ENCODE data around the gene ARID1B. TPM values are rescaled to one million over a fixed set of nuclear protein-coding genes. Genes with fewer than 3 reads are reported as not detected.

The ARID1B gene
- total RNA-seq, 1 experiment from 2014 or later, result 63.9 TPM

DNA sequence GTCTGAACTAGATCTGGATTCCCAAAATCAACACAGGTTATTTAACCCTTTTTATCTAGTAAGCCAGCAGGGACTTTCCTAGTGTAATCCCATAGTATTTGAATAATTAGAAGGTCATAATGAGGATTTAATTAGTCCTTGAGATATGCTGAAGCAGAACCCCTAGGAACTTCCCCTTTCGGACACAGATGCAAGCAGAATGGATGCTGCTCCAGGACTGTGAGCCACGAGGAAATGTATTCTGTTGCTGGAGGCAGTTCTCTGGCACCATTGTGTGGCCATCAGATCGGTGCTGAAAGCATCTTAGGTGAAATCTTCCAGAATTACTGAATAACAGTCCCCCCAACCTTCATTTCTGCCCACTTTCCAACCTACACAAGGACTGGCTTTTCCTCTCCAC lies 339.2 kb downstream of the ARID1B start:
- Mint-ChIP-seq H3K27me3 (ENCODE audit: insufficient read depth, unreplicated experiment) (no peaks in the 10 kb centered on the region), H3K9me3 (ENCODE audit: unreplicated experiment) (no peaks in the 10 kb centered on the region), H3K4me1 (ENCODE audit: insufficient read depth, unreplicated experiment) (no peaks in the 10 kb centered on the region), H3K36me3 (ENCODE audit: insufficient read depth, unreplicated experiment) (peaks cover 21% of the 10 kb centered on the region), H3K27ac (ENCODE audit: low read depth, unreplicated experiment) (no peak overlapping the region), H3K4me3 (ENCODE audit: unreplicated experiment) (no peak overlapping the region)
- DNase-seq (ENCODE audit: unreplicated experiment), result no peak
- TF ChIP-seq, protein P1, sequence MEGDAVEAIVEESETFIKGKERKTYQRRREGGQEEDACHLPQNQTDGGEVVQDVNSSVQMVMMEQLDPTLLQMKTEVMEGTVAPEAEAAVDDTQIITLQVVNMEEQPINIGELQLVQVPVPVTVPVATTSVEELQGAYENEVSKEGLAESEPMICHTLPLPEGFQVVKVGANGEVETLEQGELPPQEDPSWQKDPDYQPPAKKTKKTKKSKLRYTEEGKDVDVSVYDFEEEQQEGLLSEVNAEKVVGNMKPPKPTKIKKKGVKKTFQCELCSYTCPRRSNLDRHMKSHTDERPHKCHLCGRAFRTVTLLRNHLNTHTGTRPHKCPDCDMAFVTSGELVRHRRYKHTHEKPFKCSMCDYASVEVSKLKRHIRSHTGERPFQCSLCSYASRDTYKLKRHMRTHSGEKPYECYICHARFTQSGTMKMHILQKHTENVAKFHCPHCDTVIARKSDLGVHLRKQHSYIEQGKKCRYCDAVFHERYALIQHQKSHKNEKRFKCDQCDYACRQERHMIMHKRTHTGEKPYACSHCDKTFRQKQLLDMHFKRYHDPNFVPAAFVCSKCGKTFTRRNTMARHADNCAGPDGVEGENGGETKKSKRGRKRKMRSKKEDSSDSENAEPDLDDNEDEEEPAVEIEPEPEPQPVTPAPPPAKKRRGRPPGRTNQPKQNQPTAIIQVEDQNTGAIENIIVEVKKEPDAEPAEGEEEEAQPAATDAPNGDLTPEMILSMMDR (IDR thresholded peaks at IDR 0.05; ENCODE audit: unreplicated experiment), result no peak
- ChIA-PET CTCF (no interaction called here), POLR2A (interaction anchor here (0.6 to 1.2 kb wide), 2 partner anchors 14 to 1539 kb away, joined by 3 to 4 read pairs; no protein-coding TSS in a partner anchor)
- BruUV-seq (replicated peaks), result no TSS peak
- intact Hi-C loops (cut with micrococcal nuclease), result no loop called here

GRCh38 chr6:157117431-157118095 lies 340.4 kb downstream of the ARID1B start:
- DNase-seq (ENCODE audit: unreplicated experiment), result no peak
- no peaks in the 10 kb centered on the region for H3K4me1 Mint-ChIP-seq (ENCODE audit: insufficient read depth, unreplicated experiment)
- H3K36me3 Mint-ChIP-seq (ENCODE audit: insufficient read depth, unreplicated experiment), result peaks cover 24% of the 10 kb centered on the region
- ChIA-PET POLR2A (interaction anchor here (1.2 kb wide), 1 partner anchor 13 kb away, joined by 4 read pairs; no protein-coding TSS in a partner anchor), CTCF (interaction anchor here (0.6 to 1.2 kb wide), 2 partner anchors 10 to 13 kb away, joined by 3 read pairs; no protein-coding TSS in a partner anchor)
- intact Hi-C loops (cut with micrococcal nuclease), result no loop called here
- TF ChIP-seq, protein P1 (IDR thresholded peaks at IDR 0.05; ENCODE audit: unreplicated experiment), result no peak
- BruUV-seq (replicated peaks), result no TSS peak
- H3K27me3 Mint-ChIP-seq (ENCODE audit: insufficient read depth, unreplicated experiment), result no peaks in the 10 kb centered on the region
- H3K4me3 Mint-ChIP-seq (ENCODE audit: unreplicated experiment), result no peak overlapping the region
- no peaks in the 10 kb centered on the region for H3K9me3 Mint-ChIP-seq (ENCODE audit: unreplicated experiment)
- no peak overlapping the region for H3K27ac Mint-ChIP-seq (ENCODE audit: low read depth, unreplicated experiment)

- intact Hi-C loops (cut with micrococcal nuclease), result no loop called here
- no peaks in the 10 kb centered on the region for H3K9me3 Mint-ChIP-seq (ENCODE audit: unreplicated experiment)
- DNase-seq (ENCODE audit: unreplicated experiment), result no peak
- no peak overlapping the region for H3K27ac Mint-ChIP-seq (ENCODE audit: low read depth, unreplicated experiment)
- CTCF ChIA-PET, result no interaction called here
- peaks cover 26% of the 10 kb centered on the region for H3K36me3 Mint-ChIP-seq (ENCODE audit: insufficient read depth, unreplicated experiment)
- H3K4me3 Mint-ChIP-seq (ENCODE audit: unreplicated experiment), result no peak overlapping the region
- H3K4me1 Mint-ChIP-seq (ENCODE audit: insufficient read depth, unreplicated experiment), result no peaks in the 10 kb centered on the region
- POLR2A ChIA-PET, result no interaction called here
- no TSS peak for BruUV-seq (replicated peaks)
- TF ChIP-seq, protein P1 (IDR thresholded peaks at IDR 0.05; ENCODE audit: unreplicated experiment), result no peak
- no peaks in the 10 kb centered on the region for H3K27me3 Mint-ChIP-seq (ENCODE audit: insufficient read depth, unreplicated experiment)
Measured at GRCh38 chr6:157119502-157120027, 342.4 kb downstream of the ARID1B start.

DNA sequence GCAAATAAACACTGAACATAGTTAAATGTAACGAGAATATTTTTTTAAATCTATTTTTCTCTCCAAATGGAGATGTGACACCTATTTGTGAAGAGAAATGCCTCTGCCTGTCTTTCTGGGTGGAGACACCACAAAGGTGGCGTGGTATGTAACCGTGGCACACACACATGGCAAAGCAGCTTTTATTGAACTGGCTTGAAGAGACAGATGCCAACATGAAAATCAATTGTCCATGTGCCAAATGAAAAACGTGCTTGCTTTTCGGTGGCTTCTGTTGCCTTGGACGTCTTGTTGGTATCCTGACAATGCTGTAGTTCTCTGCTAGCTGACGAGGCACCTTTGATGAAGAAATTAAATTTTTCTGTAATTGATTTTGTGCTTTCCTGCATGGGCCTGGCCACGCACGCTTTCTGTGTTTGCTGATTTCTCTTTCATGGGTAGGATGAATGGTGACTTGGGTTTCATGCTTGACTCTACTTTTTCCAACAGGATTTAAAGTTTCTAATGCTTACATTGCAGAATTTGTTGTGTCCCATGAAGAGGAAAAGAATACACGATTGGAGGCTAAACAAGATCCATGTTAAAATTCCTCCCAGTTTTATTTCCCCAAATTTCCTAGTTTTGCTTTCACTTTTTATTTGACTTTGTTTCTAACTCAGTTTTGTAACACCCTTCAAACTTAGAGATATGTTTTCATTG lies 343.5 kb downstream of the ARID1B start:
- Mint-ChIP-seq H3K4me3 (ENCODE audit: unreplicated experiment) (no peak overlapping the region), H3K4me1 (ENCODE audit: insufficient read depth, unreplicated experiment) (no peaks in the 10 kb centered on the region), H3K27ac (ENCODE audit: low read depth, unreplicated experiment) (no peak overlapping the region), H3K9me3 (ENCODE audit: unreplicated experiment) (no peaks in the 10 kb centered on the region), H3K36me3 (ENCODE audit: insufficient read depth, unreplicated experiment) (peaks cover 25% of the 10 kb centered on the region), H3K27me3 (ENCODE audit: insufficient read depth, unreplicated experiment) (no peaks in the 10 kb centered on the region)
- no TSS peak for BruUV-seq (replicated peaks)
- POLR2A ChIA-PET, result interaction anchor here (0.6 kb wide), 1 partner anchor 11 kb away, joined by 3 read pairs; no protein-coding TSS in a partner anchor
- intact Hi-C loops (cut with micrococcal nuclease), result no loop called here
- TF ChIP-seq, protein P1 (IDR thresholded peaks at IDR 0.05; ENCODE audit: unreplicated experiment), result no peak
- no peak for DNase-seq (ENCODE audit: unreplicated experiment)
- CTCF ChIA-PET, result no interaction called here

Measured in MCF 10A (cell line).